GM21737 (cell line): ENCODE data around the gene GET4.

Experiments used
- ATAC-seq: cut with Tn5 transposase; IDR thresholded peaks from one replicate; pipeline ENCODE4 v1.9.1; 2021; ENCODE audit warnings: mild to moderate bottlenecking, moderate library complexity; ENCODE audit not compliant: unreplicated experiment

The GET4 gene

DNA sequence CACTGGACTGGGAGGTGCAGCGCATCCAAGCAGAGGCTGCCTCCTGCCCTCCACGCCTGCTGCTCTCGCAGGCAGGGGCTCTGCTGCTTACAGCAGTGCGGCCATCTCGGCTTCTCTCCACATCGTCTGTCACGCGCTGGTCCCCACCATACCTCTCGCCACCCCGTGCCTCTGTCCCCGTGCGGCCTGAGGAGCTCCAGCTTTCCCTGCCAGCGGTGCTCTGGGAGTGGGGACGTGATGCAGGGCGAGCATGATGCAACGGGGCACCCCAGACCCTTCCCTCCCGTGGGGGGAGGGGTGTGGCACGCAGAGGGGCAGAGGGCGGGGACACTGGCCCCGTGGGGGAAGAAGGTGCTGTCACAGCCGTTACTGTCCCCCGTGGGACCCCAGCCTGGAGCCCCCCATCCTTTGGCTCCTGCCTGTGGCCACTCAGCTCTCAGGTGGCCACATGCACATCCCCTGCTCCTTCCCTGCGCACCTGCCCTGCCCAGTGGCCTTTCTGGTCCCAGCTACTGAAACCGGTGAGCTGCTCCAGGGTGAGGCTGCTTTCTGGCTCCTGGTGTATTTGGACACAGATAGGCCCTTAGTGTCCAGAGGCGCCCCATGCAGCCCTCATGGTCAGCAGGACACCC is 9.0 kb downstream of the GET4 start:
- no peak for ATAC-seq

DNA sequence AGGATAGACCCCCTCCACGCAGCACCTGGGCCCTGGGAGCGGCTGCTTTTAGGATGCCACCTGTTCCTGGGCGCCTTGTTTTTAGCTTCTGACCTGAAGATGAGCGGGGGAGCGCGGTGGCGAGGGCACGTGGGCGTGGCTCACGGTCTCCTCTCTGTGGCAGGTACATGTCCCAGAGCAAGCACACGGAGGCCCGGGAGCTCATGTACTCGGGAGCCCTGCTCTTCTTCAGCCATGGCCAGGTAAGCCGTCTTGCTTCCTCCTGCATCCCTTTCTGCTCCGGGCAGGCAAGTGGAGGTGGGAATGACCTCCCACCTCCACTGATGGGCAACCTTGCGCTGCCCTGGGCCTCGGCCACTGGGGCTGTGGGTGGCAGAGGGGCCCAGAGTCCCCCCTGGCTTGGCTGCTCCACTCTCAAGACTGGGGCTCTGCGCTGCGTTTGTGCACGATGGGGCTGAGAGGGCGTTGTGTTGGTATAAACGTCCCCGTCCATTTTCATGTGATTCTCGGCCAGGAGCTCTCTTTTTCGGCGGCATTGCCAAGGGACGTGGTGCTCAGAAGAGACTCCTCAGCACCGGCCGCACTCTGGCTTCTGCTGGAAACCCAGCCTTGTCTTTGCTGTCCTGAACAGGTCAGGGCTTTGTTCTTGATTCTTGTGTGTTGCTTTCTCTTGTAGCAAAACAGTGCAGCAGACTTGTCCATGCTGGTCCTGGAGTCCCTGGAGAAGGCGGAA is 9.7 kb downstream of the GET4 start:
- ATAC-seq = no peak

DNA sequence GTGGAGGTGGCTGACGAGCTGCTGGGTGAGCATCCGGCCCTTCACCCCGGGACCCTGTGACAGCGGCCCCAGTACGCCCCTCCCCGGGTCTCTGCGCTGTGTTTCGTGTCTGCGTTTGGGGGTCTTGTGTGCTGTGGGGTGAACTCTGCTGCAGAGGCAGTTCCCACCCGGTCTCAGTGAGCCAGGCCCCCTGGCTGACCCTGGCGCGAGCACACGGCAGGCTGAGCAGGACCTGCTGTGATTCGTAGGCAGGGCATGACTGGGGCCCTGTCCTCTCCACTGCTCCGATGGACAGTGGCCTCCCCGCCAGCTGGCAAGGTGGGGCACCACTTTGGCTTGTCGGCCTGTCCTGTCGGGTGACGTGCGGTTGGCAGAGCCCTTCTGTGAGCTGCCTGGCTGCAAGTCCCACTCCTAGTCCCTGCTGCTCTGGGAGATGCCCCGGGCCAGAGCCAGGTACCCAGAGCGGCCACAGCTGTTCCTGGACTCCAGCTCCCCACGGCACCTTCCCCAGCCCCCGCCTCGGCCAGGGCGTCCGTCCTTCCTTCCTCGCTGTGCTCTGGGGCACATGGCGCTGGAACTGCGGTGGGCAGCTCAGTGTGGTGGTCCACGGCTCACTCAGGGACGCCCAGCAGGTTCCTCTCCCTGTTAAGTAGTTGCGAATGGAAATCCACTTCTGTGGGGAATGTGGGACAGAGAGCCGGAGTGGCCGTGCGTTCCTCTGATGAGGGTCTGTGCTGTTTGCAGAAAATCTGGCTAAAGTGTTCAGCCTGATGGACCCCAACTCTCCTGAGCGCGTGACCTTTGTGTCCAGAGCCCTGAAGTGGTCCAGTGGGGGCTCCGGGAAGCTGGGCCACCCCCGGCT is 10.5 kb downstream of the GET4 start:
- no peak for ATAC-seq

DNA sequence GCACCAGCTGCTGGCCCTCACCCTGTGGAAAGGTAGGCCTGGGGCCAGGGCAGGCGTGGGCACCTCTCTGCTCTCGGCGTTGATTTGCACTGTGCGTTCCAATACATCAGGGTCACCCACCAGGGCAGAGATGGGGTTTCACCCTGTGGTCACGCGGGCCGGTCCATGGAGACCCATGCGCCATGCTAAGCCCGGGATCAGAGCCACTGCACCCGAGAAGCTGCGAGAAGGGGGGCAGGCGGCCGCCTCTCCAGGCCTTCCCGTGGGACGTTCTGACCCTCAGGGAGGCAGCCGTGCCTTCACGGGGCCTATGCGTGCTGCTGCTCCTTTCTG is 11.1 kb downstream of the GET4 start:
- no peak for ATAC-seq

DNA sequence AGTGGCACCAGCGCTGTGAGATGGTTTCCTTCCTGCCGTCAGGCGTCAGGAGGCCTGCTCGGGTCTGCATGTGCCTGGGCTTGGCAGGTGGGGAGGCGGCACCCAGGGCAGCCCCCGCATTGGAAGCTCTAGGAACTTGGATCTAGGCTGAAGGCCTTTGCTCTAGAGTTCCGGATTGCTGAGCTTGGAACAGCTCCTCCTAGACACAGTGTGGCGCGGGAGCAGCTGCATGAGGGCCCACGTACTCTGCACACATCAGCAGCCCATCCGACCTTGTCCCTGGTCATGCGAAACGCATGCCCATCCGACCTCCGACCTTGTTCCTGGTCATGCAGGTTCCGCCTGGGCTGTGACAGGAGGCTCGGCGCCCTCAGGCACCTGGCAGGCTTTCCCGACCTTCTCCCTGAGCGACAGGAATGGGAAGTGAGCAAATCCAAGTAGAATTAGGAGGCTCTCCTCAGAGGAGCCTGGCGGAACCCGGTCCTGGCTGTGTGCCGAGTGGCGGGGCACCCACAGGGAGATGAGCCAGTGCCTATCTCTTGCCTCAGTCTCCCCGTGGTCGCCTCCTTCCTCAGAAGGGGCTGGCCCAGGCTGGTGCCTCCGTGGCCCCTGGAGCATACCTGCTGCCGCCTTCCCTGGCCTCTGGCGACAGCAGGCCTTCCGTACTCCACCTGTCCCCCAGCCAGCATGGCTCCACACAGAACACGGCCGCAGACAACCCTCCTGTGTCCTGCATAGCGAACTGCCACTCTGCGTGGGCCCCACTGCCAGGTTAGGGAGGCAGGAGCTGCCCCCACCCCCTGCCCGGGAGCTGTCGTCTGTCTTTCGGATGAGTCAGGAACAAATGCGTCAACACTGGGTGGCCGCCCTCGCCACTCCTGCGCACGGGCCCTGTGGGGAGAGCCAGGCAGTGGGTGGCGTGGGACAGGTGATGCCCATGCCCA is 12.0 kb downstream of the GET4 start:
- no peak for ATAC-seq

DNA sequence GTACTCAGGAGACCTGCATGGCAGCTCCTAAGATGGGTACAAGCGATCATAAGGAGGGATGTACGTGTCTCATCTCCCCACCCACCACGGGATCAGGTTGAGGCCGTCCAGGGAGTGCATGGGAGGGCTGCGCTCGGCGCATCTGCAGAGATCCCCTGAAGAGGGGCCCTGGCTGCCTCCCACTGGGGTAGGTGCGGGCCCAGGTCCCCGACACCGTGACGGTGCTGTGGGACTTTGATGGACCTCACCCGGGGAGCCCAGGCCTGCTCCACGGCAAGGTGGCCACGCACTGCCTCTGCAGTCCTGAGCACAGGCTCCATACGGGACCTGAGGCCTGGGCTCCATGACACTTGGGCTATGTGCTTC is 12.7 kb downstream of the GET4 start:
- ATAC-seq = no peak

DNA sequence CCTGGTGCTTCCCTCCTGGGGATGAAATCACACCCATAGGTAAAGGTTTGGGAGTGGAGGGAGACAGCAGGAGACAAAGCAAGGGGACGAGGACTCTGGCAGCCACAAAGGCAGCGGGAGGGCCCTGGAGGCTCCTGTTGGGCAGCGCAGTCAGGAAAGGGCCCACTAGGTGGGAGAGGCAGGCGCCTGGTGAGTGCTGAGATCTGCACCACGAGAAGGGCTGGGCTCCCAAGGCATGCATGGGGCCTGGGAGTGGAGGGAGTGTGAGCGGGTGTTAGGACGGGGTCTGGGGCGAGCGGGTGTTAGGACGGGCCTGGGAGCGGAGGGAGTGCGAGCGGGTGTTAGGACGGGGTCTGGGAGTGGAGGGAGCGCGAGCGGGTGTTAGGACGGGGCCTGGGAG is 13.0 kb downstream of the GET4 start:
- no peak for ATAC-seq

DNA sequence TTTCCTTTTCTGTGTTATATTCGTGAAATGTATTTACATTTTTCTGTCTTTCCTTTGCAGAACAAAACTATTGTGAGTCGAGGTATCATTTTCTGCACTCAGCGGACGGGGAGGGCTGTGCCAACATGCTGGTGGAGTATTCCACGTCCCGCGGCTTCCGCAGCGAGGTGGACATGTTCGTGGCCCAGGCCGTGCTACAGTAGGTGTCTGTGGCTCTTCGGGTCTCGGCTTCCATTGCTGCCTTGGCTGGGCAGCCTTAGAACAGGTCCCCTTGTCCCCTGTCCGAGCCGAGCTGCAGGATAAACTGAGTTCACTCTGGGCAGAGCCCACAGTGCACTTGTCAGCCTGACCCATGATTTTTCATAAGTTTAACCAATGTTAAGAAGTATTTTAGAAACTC is 14.5 kb downstream of the GET4 start:
- ATAC-seq = no peak

DNA sequence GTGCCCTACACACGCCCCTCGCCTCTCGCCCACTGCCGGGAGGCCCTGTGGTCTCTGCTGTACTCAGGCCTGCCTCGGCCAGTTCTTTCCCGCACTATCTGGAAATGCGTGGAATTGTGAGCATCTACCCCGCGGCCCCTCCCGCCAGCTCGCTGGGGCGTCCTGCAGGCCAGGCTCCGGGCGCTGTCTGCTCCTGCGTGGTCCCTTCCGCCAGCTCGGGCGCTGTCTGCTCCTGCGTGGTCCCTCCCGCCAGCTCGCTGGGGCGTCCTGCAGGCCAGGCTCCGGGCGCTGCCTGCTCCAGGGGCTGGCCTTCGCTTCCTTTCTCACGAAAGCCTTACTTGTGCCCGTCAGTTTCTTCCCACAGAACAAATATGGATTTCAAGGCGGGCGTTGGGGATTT is 14.9 kb downstream of the GET4 start:
- ATAC-seq = no peak

DNA sequence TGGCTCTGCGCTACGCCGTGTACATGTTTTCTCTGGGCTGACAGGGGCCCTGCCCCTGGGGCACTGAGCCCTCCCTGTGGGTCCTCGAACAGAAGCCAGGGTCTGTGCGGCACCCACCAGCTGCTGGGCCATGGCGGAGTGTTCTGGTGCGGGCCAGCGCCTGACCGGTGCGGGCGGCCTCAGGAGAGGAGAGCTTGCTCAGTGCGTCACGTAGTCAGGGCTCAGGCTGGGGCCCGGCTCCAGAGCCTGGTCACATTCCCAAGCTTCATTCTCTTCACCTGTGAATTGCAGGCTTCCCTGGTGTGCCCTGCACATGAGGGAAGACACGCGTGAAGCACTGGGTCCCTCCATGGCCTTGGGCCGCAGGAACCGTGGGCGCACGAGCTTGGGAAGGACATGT is 15.5 kb downstream of the GET4 start:
- no peak for ATAC-seq

DNA sequence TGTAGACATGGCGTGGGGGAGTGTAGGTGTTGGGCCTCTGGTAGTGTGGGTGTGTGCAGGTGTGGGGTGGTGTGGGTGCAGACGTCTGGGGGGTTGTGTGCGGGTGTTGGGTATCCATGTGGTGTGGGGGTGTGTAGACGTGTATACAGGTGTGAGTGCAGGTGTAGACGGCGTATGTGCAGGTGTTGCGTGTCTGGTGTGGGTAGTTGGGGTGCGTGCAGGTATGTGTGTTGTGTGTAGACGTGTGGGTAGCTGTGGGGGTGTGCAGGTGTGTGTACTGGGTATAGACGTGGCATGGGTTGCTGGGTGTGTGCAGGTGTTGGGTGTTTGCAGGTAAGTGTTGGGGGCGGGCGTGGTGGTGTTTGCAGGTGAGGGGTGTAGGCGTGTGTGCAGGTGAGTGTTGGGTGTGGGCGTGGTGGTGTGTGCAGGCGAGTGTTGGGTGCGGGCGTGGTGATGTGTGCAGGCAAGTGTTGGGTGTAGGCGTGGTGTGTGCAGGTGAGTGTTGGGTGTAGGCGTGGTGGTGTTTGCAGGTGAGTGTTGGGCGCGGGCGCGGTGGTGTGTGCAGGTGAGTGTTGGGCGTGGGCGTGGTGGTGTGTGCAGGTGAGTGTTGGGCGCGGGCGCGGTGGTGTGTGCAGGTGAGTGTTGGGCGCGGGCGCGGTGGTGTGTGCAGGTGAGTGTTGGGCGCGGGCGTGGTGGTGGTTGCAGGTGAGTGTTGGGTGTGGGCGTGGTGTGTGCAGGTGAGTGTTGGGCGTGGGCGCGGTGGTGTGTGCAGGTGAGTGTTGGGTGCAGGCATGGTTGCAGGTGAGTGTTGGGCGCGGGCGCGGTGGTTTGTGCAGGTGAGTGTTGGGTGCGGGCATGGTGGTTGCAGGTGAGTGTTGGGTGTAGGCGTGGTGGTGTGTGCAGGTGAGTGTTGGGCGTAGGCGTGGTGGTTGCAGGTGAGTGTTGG is 16.6 kb downstream of the GET4 start:
- no peak for ATAC-seq

DNA sequence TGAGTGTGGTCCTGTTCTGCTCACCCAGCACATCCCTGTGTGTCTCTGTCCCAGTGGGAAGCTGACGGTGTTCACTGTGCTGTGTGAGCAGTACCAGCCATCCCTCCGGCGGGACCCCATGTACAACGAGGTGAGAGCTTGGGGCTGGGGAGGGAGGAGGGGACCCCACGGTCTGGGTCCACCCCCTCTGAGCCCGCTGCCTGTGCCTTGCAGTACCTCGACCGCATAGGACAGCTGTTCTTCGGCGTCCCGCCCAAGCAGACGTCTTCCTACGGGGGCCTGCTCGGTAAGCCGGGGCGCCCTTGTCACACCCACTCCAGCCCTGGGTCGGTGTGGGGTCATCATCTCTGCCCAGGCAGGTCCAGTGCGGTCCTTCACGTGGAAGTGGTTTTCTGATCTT is 17.3 kb downstream of the GET4 start:
- no peak for ATAC-seq

DNA sequence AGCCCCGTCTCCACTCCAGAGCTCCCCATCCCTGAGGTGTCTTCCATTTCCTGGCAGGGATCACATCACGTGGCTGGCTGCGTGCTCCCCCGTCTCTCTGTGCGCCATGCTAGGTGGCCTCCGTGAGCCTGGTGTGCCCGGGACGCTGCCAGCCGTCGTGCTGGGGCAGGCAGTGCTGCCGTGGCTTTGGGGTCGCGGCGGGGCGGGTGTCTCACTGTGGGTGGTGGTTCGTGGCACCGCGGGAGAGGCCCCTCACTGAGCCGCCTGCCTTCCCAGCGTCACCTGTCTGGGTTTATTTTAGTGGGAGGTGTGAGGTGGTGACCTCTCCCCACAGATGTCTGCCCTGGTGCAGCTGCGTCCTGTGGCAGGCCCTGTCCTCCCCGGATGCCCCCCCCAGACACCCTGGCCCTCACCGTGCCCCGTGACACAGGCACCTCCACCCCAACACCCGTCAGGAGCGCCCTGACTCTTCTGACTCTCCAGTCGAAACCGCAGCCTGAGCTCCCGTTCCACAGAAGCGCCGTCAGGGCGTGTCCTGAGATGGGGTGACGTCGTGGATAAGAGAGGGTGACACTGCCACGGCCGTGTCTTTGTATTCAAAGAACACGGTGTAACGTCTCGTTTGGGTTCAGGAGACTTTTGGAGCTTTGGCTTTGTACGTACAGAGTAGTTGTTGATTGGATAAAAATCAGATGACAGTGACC is 18.0 kb downstream of the GET4 start:
- ATAC-seq = no peak

DNA sequence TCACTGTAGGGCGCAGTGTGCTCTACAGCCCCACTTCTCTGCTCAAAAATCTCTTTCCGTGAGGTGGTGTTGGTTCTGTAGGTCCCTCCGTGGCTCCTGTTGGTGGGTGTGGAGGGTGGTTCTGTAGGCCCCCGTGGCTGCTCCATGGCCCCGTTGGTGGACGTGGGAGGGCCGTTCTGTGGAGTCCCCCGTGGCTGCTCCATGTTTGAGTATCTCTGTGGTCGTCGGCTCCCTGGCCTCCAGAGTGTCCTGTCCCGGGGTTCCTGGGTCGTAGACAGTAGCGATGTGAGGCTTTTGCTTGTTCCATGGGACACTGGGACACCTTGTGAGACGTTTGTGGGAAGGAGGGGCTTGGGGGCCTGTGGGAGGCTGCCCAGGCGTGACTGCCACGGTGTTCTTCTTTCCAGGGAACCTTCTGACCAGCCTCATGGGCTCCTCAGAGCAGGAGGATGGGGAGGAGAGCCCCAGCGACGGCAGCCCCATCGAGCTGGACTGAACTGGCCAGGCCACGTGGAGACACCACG is 18.6 kb downstream of the GET4 start:
- ATAC-seq = no peak

DNA sequence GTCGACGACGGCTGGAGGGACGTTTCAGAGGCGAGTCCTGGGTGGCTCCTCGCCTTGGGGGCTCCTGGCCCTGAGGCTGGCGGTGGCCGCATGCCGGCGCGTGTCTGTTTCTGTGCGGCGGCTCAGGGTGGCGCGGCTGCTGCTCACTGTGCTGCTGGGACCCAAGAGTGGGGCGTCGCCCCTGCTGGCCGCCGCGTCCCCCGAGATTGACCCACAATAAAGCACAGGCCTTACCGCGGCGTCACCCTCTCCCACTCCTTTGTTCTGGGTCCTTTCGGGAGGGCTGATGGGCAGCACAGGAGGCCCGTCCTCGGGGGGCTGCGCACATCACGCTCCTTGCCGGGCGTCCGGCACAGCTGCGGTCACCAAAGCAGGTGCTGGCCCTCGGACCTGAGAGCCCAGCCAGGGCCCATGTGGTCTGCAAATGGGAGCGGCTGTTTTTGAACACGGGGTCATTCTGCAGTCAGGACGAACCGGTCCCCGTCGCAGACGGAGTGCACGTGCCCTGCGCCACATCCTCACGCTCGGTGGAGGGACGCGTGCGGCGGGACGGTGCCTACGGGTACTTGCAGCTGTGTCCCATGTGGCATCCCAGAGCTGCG is 19.2 kb downstream of the GET4 start:
- ATAC-seq = no peak

DNA sequence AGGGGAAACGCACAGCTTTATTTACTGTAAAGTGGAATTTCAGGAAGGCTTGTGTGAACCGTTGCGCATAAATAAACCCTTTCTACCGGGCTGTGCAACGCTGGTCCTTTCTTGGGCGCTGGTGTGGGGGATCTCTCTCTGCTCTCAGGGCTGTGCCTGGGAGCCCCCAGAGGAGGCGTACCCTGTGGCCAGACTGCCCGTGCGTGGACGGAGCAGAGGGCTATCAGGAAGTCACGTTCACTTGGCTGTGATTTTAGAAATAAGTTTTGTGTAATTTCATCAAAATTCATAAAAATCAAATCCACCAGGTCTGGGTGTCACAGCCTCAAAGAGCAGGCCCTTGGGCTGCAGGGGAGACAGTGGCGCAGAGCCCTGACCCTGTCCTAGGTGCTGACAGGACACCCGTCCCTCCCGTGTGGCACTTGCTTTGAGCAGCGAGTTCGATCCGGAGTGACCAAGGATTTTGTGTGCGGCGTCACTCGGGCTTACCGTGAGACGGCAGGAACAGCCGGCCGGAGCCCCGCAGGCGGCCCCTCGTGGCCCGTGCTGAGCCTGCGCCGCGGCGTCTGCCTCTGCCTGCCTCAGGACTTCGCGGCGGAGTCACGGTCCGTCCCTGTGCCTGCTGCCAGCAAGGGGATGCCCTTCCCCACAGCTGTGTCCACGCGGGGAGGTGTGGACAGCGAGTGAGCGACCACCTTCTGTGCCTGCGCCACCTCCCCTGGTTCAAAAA is 20.2 kb downstream of the GET4 start:
- ATAC-seq = no peak

DNA sequence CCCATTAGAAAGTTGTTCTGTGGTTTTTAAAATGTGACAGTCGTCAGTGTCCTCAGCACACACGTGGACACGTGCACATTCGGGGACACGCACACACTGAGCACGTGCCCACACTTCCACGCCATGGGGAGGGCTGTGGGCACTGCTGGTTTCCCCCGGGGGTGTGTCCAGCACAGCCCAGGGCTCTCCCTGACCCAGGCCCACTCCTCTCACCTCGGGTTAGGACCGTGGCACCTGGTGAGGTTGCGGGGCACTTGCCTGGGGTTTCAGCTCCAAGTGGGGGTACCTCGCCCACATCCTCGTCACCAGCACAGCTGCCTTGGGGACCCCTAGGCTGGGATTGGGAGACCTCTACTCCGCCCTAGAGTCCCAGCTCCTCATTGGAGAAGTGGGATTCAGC is 20.7 kb downstream of the GET4 start:
- no peak for ATAC-seq

DNA sequence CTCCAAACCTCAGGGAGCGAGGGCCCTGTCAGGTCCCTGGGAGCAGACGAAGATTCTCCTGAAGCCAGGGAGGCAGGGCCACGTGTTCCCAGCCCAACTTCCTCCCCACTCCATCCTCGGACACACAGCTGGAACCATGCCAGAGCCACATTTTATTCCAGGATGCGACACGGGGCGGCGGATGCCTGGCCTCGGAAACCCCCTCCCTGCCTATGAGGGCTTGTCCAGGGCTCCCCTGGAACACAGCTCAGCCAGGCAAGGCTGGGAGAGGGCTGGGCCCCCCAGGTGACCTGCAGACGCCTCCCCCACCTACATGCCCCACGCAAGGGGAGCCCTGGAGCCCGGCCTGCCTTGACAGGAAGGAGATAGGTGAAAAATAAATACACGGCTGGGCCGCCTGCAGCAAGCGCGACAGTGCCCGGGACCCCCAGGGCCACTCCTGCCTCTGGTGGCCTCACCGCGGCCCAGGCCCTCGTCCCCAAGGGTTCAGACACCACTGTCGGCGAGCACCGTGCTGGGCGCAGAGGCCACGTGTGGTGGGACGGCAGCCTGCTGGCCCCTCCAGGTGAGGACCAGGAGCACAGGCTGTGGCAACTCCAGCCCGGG is 21.5 kb downstream of the GET4 start:
- no peak for ATAC-seq
